ENCODE results near the gene TELO2. TPM values are rescaled to one million over a fixed set of nuclear protein-coding genes. Genes with fewer than 3 reads are reported as not detected.

Gene TELO2
- total RNA-seq, 1 experiment from 2014 or later = 65.4 TPM

GRCh38 chr16:1493746-1494094 lies 560 bp downstream of the TELO2 start:
- ChIA-PET POLR2A (no interaction called here), CTCF (interaction anchor here (0.6 to 0.7 kb wide), 3 partner anchors 16 to 70 kb away, joined by 3 to 5 read pairs (median 4); no protein-coding TSS in a partner anchor)
- no peaks in the 10 kb centered on the region for H3K9me3 ChIP-seq (ENCODE audit: control insufficient read depth, insufficient read depth, low read depth, low read length)
- peaks cover 2% of the 10 kb centered on the region; the same call in 1 of the 2 replicates for H3K36me3 ChIP-seq (ENCODE audit: control insufficient read depth, insufficient read depth, low read length)
- peak overlapping the region; percentile 78 to 86 for H3K4me3 ChIP-seq (ENCODE audit: low read depth in 2 of 2, low read length in 2 of 2)
- TSS peak; percentile 91 for BruUV-seq (replicated peaks)
- TF ChIP-seq POLR2AphosphoS5 (IDR thresholded peaks at IDR 0.05; ENCODE audit: low read depth, low read length) = no peak
- TF ChIP-seq TCF7L2 (IDR thresholded peaks at IDR 0.05; ENCODE audit: low read depth, low read length) = no peak
- TF ChIP-seq, protein P1, sequence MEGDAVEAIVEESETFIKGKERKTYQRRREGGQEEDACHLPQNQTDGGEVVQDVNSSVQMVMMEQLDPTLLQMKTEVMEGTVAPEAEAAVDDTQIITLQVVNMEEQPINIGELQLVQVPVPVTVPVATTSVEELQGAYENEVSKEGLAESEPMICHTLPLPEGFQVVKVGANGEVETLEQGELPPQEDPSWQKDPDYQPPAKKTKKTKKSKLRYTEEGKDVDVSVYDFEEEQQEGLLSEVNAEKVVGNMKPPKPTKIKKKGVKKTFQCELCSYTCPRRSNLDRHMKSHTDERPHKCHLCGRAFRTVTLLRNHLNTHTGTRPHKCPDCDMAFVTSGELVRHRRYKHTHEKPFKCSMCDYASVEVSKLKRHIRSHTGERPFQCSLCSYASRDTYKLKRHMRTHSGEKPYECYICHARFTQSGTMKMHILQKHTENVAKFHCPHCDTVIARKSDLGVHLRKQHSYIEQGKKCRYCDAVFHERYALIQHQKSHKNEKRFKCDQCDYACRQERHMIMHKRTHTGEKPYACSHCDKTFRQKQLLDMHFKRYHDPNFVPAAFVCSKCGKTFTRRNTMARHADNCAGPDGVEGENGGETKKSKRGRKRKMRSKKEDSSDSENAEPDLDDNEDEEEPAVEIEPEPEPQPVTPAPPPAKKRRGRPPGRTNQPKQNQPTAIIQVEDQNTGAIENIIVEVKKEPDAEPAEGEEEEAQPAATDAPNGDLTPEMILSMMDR (IDR thresholded peaks at IDR 0.05) = no peak
- H3K4me1 ChIP-seq (ENCODE audit: control insufficient read depth, insufficient read depth, low read length) = peaks cover 12% of the 10 kb centered on the region
- in situ Hi-C loops (cut with HindIII; ENCODE audit: low pct_unique_long_range_greater_than_20kb, low sequenced_read_pairs) (no loop called here), intact Hi-C loops (cut with micrococcal nuclease; ENCODE audit: unreplicated experiment) (no loop called here)
- ATAC-seq = peak; percentile 30
- peak overlapping the region; percentile 84 for H3K27ac ChIP-seq (ENCODE audit: low read length)
- DNase-seq (ENCODE audit: low read depth, low spot score) = no peak
- H3K27me3 ChIP-seq (ENCODE audit: control insufficient read depth, insufficient read depth, low read length) = no peaks in the 10 kb centered on the region

DNA sequence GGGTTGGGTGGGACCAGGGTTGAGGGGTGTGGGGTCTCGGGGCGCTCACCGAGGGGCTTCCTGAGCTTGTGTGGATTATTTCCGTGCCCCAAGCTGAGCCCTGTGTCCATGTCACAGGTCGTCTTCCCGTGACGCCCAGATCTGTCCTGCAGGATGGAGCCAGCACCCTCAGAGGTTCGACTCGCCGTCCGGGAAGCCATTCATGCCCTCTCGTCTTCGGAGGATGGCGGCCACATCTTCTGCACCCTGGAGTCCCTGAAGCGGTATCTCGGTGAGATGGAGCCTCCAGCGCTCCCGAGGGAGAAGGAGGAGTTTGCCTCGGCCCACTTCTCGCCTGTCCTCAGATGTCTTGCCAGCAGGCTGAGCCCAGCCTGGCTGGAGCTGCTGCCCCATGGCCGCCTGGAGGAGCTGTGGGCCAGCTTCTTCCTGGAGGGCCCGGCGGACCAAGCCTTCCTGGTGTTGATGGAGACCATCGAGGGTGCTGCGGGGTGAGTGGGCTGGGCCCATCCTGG lies 1.0 kb downstream of the TELO2 start:
- no TSS peak for BruUV-seq (replicated peaks)
- POLR2A ChIA-PET = no interaction called here
- Histone ChIP-seq H3K9me3 (ENCODE audit: control insufficient read depth, insufficient read depth, low read depth, low read length) (no peaks in the 10 kb centered on the region), H3K36me3 (ENCODE audit: control insufficient read depth, insufficient read depth, low read length) (peaks cover 2% of the 10 kb centered on the region; the same call in 1 of the 2 replicates), H3K27me3 (ENCODE audit: control insufficient read depth, insufficient read depth, low read length) (no peaks in the 10 kb centered on the region), H3K4me3 (ENCODE audit: low read depth in 2 of 2, low read length in 2 of 2) (peak overlapping the region; percentile 78 to 86), H3K27ac (ENCODE audit: low read length) (peak overlapping the region; percentile 84), H3K4me1 (ENCODE audit: control insufficient read depth, insufficient read depth, low read length) (peaks cover 12% of the 10 kb centered on the region)
- TF ChIP-seq TCF7L2 (IDR thresholded peaks at IDR 0.05; ENCODE audit: low read depth, low read length) = 0 out of 2 replicates have a peak, but pooled peaks have one; percentile 16
- no peak for TF ChIP-seq REST (IDR thresholded peaks at IDR 0.05; ENCODE audit: insufficient read depth in 1 of 2, low read depth in 2 of 2, low read length in 1 of 2)
- no peak for TF ChIP-seq SIN3A (IDR thresholded peaks at IDR 0.05; ENCODE audit: borderline replicate concordance, insufficient read depth, low read depth, low read length)
- no peak for TF ChIP-seq POLR2AphosphoS5 (IDR thresholded peaks at IDR 0.05; ENCODE audit: low read depth, low read length)
- TF ChIP-seq, protein P1 (IDR thresholded peaks at IDR 0.05) = no peak; the same call in 1 of the 2 replicates
- ATAC-seq = peak; percentile 63
- DNase-seq (ENCODE audit: low read depth, low spot score) = no peak
- CTCF ChIA-PET = interaction anchor here (0.6 to 0.7 kb wide), 3 partner anchors 16 to 71 kb away, joined by 3 to 5 read pairs (median 4); no protein-coding TSS in a partner anchor
- intact Hi-C loops (cut with micrococcal nuclease; ENCODE audit: unreplicated experiment) (no loop called here), in situ Hi-C loops (cut with HindIII; ENCODE audit: low pct_unique_long_range_greater_than_20kb, low sequenced_read_pairs) (no loop called here)
